NCI-H524 treated with DMSO at 0.1 percent for 48 hours (cell line): Measurements from ENCODE around the gene KLHL14.

Experiments
- DNase-seq: peaks from one replicate; lab custom pipeline; 2025; lab: John Stamatoyannopoulos, UW

KLHL14 gene

GRCh38 chr18:32637226-32637625, 135.6 kb downstream of the KLHL14 start:
- no peak for DNase-seq

GRCh38 chr18:32634876-32635431, 137.9 kb downstream of the KLHL14 start:
- no peak for DNase-seq

DNA sequence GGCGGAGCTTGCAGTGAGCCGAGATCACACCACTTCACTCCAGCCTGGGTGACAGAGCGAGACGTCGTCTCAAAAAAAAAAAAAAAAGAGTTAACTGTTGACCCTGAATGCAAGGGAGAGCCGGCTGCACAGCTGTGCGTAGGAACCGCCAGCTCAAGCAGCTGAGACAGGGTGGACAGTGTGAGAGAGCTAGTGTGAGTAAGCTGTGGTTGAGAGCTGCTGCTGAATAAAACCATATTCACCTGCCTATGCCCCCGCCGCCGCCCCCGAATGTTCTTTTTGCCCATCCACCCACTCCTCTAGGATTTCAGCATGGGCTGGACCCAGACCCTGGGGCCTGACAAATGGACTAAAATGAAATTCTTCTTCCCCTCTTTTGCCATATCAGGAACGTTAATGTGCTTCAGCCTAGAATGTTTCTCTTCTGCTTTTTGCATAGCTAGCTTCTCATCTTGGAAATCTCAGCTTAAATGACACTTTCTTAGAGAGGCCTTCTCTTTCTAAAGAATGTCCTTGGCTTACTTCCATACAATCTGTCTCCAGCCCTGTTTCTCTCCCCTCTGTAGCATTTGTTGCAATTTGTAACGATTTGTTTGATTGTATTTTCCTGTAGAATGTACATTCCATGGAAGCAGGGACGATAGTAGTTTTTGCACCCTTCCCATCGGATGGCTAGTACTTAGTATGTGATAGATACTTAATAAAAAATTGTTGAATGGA, 142.7 kb downstream of the KLHL14 start:
- no peak for DNase-seq

DNA sequence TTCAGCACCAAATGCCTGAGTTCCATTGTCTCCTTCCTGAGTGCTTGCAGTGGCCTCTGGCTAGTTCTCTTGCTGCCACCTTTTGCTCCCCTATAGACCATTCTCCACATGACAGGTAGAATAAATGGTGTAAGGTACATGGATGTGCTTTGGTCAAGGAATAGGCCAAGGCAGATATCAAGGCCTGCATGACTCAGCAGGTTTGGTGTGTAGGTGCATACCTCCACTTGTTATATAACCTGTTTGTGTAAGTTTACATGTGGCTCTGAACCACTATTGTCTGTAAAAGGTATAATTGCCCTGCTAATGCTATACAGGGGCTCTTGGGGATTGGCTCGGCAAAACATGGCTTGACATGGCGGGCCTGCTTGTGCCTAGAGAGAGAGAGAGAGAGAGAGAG, 143.5 kb downstream of the KLHL14 start:
- no peak for DNase-seq

GRCh38 chr18:32624182-32624723, 148.6 kb downstream of the KLHL14 start:
- no peak for DNase-seq

DNA sequence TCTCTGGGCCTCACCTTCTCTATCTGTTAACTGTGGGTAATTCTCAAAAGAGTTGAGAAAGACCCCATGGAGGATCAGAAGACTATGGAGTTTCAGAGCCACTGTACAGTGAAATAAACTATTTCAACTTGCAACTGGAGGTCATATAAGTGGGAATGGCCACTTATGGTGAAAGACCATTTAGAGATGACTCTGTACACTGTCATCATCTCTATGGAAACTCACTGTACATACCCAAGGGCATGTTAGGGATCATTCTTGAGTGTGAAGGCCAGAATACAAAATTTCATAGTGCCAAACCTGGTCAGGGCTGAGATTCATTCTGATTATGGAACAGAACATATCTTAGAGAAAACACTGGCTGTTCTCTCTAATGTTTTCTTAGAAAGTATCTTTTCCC, 149.3 kb downstream of the KLHL14 start:
- no peak for DNase-seq
